ENCODE data around the gene ADNP. TPM values are rescaled to one million over a fixed set of nuclear protein-coding genes. Genes with fewer than 3 reads are reported as not detected.
A peak's percentile ranks its signal among the peaks of the same experiment; 100 is the strongest.

The ADNP gene
- total RNA-seq, 1 experiment from 2014 or later: 143 TPM

GRCh38 chr20:50872560-50873425 is 58.4 kb downstream of the ADNP start:
- Histone ChIP-seq H3K4me1 (ENCODE audit: insufficient read depth, low read length) (peaks cover 2% of the 10 kb centered on the region; the same call in 1 of the 2 replicates), H3K4me2 (ENCODE audit: insufficient read depth, insufficient read length, low read length) (no peak overlapping the region), H3K9ac (ENCODE audit: extremely low read depth, insufficient read length, low read length) (no peak overlapping the region), H4K8ac (replicated peaks; ENCODE audit: insufficient read length, low read depth, low read length) (no peak overlapping the region), H3K9me3 (ENCODE audit: control insufficient read depth, low read depth, low read length) (no peaks in the 10 kb centered on the region), H3K4ac (ENCODE audit: low read depth, low read length) (no peak overlapping the region), H2AK5ac (ENCODE audit: insufficient read length, low read length) (no peak overlapping the region), H3K23me2 (ENCODE audit: insufficient read length, low read depth, low read length, poor library complexity, severe bottlenecking) (peaks cover 3% of the 10 kb centered on the region), H3K56ac (ENCODE audit: insufficient read length, low read depth, low read length) (no peak overlapping the region), H3K27me3 (ENCODE audit: insufficient read depth, low read length) (no peaks in the 10 kb centered on the region), H3K27ac (ENCODE audit: insufficient read length, low read depth, low read length) (no peak overlapping the region), H2BK20ac (ENCODE audit: low read depth, low read length, poor library complexity, severe bottlenecking) (no peak overlapping the region), H3K79me2 (ENCODE audit: insufficient read depth, low read length) (no peaks in the 10 kb centered on the region), H4K5ac (ENCODE audit: insufficient read length, low read depth, low read length) (no peak overlapping the region), H3K79me1 (ENCODE audit: insufficient read depth, low read depth, low read length, poor library complexity, severe bottlenecking) (no peaks in the 10 kb centered on the region), H3T11ph (ENCODE audit: low read length) (no peak overlapping the region), H2BK5ac (ENCODE audit: insufficient read length, low read length) (no peak overlapping the region), H4K20me1 (ENCODE audit: control insufficient read depth, insufficient read depth, insufficient read length) (no peaks in the 10 kb centered on the region), H2AFZ (ENCODE audit: low read length) (no peak overlapping the region), H3K23ac (ENCODE audit: insufficient read length, low read depth, low read length) (no peak overlapping the region), H2BK12ac (ENCODE audit: insufficient read length, low read depth, low read length) (no peak overlapping the region), H3K18ac (ENCODE audit: insufficient read length, low read depth, low read length) (no peak overlapping the region), H3K14ac (ENCODE audit: insufficient read depth, low read length) (no peak overlapping the region), H2BK120ac (ENCODE audit: low read depth, low read length, poor library complexity, severe bottlenecking) (no peak overlapping the region), H4K91ac (ENCODE audit: insufficient read length, low read depth, low read length) (no peak overlapping the region), H2BK15ac (ENCODE audit: low read depth, low read length) (no peak overlapping the region)
- Mint-ChIP-seq H3K27ac (peak overlapping the region in 2 of 3 experiments; percentile 36 to 93; a peak in 4 of 7 replicates), H3K9me3 (no peaks in the 10 kb centered on the region; a peak in 1 of 5 replicates), H3K27me3 (ENCODE audit: low read depth) (no peaks in the 10 kb centered on the region; the same call in 1 of the 2 replicates), H3K4me1 (peaks cover 44 to 55% of the 10 kb centered on the region in 2 experiments), H3K4me3 (no peak overlapping the region), H3K36me3 (ENCODE audit: insufficient read depth in 1 of 3, low read depth in 3 of 3) (peaks cover 13 to 31% (median 15%) of the 10 kb centered on the region in 3 experiments)
- WGBS (ENCODE audit: extremely low coverage, insufficient read length, low lambda C conversion rate): no CpG with 5 or more reads among the region's 16 CpGs
- no peak for TF ChIP-seq CTCF (conservative IDR thresholded peaks at IDR 0.05)
- no peak for DNase-seq
